Activated CD4-positive, alpha-beta T cell treated with anti-CD3 and anti-CD28 coated beads for 4 hours (primary cell): ENCODE data around the gene ZNF605.
A peak's percentile ranks its signal among the peaks of the same experiment; 100 is the strongest.
"Not testable (repeated sequence)": the region's sequence is repeated elsewhere in the genome, so short reads cannot be mapped to it uniquely, and the experiment has no call there.

Experiments
- DNase-seq, 2 donors: peaks; one replicate each; pipeline ENCODE4 v3.0.0-alpha.2; 2020

The ZNF605 gene

GRCh38 chr12:132948146-132949066 lies 7.7 kb downstream of the ZNF605 start:
- DNase-seq = no peak

- DNase-seq = no peak
Measured at GRCh38 chr12:132946246-132946820, 9.8 kb downstream of the ZNF605 start.

- no peak for DNase-seq
Measured at GRCh38 chr12:132945806-132946205, 10.3 kb downstream of the ZNF605 start.

GRCh38 chr12:132942611-132943010 lies 13.5 kb downstream of the ZNF605 start:
- no peak for DNase-seq

GRCh38 chr12:132941336-132941954 lies 14.7 kb downstream of the ZNF605 start:
- DNase-seq = no peak

- DNase-seq = no peak
Measured at GRCh38 chr12:132940071-132940719, 15.9 kb downstream of the ZNF605 start.

- not testable (repeated sequence) for DNase-seq
Measured at GRCh38 chr12:132938807-132939206, 17.3 kb downstream of the ZNF605 start.

- no peak for DNase-seq
Measured at GRCh38 chr12:132937476-132937875, 18.6 kb downstream of the ZNF605 start.

GRCh38 chr12:132936921-132937320 lies 19.2 kb downstream of the ZNF605 start:
- DNase-seq = not testable (repeated sequence)

GRCh38 chr12:132936163-132936562 lies 19.9 kb downstream of the ZNF605 start:
- no peak for DNase-seq

- no peak for DNase-seq
Measured at GRCh38 chr12:132926415-132926833, 29.7 kb downstream of the ZNF605 start.

GRCh38 chr12:132925597-132926414 lies 30.3 kb downstream of the ZNF605 start:
- DNase-seq = no peak

- no peak for DNase-seq
Measured at GRCh38 chr12:132924356-132924755, 31.8 kb downstream of the ZNF605 start.

GRCh38 chr12:132923356-132923909 lies 32.7 kb downstream of the ZNF605 start:
- DNase-seq = no peak

- no peak for DNase-seq
Measured at GRCh38 chr12:132922676-132923075, 33.4 kb downstream of the ZNF605 start.

GRCh38 chr12:132921685-132922084 lies 34.4 kb downstream of the ZNF605 start:
- DNase-seq = no peak

GRCh38 chr12:132918680-132919079 lies 37.4 kb downstream of the ZNF605 start:
- DNase-seq = no peak

- DNase-seq = no peak
Measured at GRCh38 chr12:132909030-132909368, 47.1 kb downstream of the ZNF605 start.

GRCh38 chr12:132908145-132909029 lies 47.7 kb downstream of the ZNF605 start:
- peak; percentile 95 to 97 for DNase-seq

GRCh38 chr12:132907789-132908144 lies 48.3 kb downstream of the ZNF605 start:
- DNase-seq = not testable (repeated sequence)

- DNase-seq = no peak
Measured at GRCh38 chr12:132907216-132907615, 48.9 kb downstream of the ZNF605 start.
